ENCODE measurements around the gene NPW. TPM values are rescaled to one million over a fixed set of nuclear protein-coding genes. Genes with fewer than 3 reads are reported as not detected.

NPW gene
- total and polyA plus RNA-seq, 9 of the 15 experiments (the other 6 are each of a cell fraction or from before 2014, with no cell fraction given) = 0.14 to 4.0 (median 2.6) TPM; not detected in 4

DNA sequence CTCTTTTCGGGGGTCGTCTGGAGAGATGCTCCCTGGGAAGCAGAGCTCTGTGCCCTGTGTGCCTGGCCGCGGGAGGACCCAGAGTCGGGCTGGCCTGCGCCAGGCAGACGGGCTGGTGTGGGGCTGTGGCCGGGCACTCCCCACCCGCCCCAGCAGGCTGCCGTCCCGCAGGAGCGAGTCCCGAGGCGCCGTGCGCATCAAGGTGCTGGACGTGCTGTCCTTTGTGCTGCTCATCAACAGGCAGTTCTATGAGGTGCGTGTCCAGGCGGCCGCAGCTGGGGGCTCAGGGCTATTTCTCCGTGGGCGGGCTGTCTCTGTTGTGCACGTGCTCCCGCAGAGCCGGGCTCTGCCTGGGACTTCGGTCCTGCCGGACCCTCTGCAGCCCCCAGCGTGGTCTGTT lies 43.2 kb downstream of the NPW start (continued):
- TF ChIP-seq, protein P1, sequence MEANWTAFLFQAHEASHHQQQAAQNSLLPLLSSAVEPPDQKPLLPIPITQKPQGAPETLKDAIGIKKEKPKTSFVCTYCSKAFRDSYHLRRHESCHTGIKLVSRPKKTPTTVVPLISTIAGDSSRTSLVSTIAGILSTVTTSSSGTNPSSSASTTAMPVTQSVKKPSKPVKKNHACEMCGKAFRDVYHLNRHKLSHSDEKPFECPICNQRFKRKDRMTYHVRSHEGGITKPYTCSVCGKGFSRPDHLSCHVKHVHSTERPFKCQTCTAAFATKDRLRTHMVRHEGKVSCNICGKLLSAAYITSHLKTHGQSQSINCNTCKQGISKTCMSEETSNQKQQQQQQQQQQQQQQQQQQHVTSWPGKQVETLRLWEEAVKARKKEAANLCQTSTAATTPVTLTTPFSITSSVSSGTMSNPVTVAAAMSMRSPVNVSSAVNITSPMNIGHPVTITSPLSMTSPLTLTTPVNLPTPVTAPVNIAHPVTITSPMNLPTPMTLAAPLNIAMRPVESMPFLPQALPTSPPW (CRISPR knock-in tag; IDR thresholded peaks at IDR 0.05) = no peak
- TF ChIP-seq, protein P2, sequence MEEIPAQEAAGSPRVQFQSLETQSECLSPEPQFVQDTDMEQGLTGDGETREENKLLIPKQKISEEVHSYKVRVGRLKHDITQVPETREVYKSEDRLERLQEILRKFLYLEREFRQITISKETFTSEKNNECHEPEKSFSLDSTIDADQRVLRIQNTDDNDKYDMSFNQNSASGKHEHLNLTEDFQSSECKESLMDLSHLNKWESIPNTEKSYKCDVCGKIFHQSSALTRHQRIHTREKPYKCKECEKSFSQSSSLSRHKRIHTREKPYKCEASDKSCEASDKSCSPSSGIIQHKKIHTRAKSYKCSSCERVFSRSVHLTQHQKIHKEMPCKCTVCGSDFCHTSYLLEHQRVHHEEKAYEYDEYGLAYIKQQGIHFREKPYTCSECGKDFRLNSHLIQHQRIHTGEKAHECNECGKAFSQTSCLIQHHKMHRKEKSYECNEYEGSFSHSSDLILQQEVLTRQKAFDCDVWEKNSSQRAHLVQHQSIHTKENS (CRISPR knock-in tag; IDR thresholded peaks at IDR 0.05) = no peak

DNA sequence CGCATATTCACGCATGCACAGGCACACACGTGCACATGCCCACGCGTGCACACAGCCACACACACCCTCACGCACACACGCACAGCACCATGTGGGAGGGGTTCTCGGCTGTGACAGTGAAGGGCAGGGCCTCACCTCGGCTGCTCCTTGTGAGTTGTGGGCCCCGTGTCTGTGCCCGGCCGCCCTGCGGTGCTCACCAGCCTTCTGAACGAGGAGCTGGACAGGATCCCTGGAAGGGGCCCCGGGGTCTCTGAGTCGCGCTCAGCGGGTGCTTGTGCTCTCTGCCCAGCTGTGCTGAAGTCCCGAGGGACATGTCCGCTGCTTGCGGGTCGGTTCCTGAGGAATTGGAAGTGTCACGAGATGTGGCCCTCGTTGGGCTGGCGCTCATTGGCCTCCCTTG lies 44.3 kb downstream of the NPW start:
- intact Hi-C loops (cut with micrococcal nuclease) (no loop called here), in situ Hi-C loops (cut with MboI) (no loop called here)
- Histone ChIP-seq H4K20me1 (replicated peaks; ENCODE audit: control insufficient read depth, insufficient read depth, low read length) (no peaks in the 10 kb centered on the region), H3K27me3 (ENCODE audit: control insufficient read depth in 2 of 2, insufficient read depth in 2 of 2, low read length in 2 of 2) (no peaks in the 10 kb centered on the region), H3K27ac (ENCODE audit: extremely low read depth, low read depth, low read length) (no peak overlapping the region), H3K4me3 (no peak overlapping the region), H3K4me1 (replicated peaks in 1 of 2; ENCODE audit: control insufficient read depth in 2 of 2, insufficient read depth in 2 of 2, low read length in 2 of 2) (peaks cover 0 to 14% of the 10 kb centered on the region in 2 experiments; a peak in 2 of 5 replicates), H3K79me2 (ENCODE audit: control insufficient read depth, insufficient read depth, low read length) (no peaks in the 10 kb centered on the region), H2AFZ (ENCODE audit: low read depth, low read length) (no peak overlapping the region), H3K9ac (ENCODE audit: insufficient read depth in 1 of 2, low read depth in 2 of 2, low read length in 2 of 2) (no peak overlapping the region), H3K36me3 (ENCODE audit: control insufficient read depth, insufficient read depth, low read length) (peaks cover 38% of the 10 kb centered on the region; the same call in 2 of the 3 replicates), H3K9me1 (ENCODE audit: control insufficient read depth, insufficient read depth, low read length) (no peaks in the 10 kb centered on the region), H3K9me3 (replicated peaks; ENCODE audit: control insufficient read depth, insufficient read depth, low read depth, low read length) (no peaks in the 10 kb centered on the region), H3K4me2 (ENCODE audit: insufficient read depth, low read length) (no peak overlapping the region)
- ATAC-seq (no peak), DNase-seq (ENCODE audit: extremely low read depth in 1 of 4, low spot score in 3 of 4) (no peak), FAIRE-seq (no peak)
- POLR2A ChIA-PET = interaction anchor here (0.7 kb wide), 1 partner anchor 255 kb away, joined by 3 read pairs; no protein-coding TSS in a partner anchor
- WGBS (ENCODE audit: insufficient coverage, low coverage, missing lambda C conversion rate) = 89% methylated on average over 17 of the region's 25 CpGs
- no TSS peak for BruUV-seq (replicated peaks)
- CTCF ChIA-PET (ENCODE audit: low intra/inter-chr PET ratio) = no interaction called here
- no peak for TF ChIP-seq ZNF174 (CRISPR knock-in tag; IDR thresholded peaks at IDR 0.05)
- TF ChIP-seq, protein P3, sequence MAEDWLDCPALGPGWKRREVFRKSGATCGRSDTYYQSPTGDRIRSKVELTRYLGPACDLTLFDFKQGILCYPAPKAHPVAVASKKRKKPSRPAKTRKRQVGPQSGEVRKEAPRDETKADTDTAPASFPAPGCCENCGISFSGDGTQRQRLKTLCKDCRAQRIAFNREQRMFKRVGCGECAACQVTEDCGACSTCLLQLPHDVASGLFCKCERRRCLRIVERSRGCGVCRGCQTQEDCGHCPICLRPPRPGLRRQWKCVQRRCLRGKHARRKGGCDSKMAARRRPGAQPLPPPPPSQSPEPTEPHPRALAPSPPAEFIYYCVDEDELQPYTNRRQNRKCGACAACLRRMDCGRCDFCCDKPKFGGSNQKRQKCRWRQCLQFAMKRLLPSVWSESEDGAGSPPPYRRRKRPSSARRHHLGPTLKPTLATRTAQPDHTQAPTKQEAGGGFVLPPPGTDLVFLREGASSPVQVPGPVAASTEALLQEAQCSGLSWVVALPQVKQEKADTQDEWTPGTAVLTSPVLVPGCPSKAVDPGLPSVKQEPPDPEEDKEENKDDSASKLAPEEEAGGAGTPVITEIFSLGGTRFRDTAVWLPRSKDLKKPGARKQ (CRISPR knock-in tag; IDR thresholded peaks at IDR 0.05) = no peak
- TF ChIP-seq, protein P4, sequence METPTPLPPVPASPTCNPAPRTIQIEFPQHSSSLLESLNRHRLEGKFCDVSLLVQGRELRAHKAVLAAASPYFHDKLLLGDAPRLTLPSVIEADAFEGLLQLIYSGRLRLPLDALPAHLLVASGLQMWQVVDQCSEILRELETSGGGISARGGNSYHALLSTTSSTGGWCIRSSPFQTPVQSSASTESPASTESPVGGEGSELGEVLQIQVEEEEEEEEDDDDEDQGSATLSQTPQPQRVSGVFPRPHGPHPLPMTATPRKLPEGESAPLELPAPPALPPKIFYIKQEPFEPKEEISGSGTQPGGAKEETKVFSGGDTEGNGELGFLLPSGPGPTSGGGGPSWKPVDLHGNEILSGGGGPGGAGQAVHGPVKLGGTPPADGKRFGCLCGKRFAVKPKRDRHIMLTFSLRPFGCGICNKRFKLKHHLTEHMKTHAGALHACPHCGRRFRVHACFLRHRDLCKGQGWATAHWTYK (CRISPR knock-in tag; IDR thresholded peaks at IDR 0.05) = no peak
- no peak for TF ChIP-seq CBFB (CRISPR knock-in tag; IDR thresholded peaks at IDR 0.05)
- TF ChIP-seq, protein P5, sequence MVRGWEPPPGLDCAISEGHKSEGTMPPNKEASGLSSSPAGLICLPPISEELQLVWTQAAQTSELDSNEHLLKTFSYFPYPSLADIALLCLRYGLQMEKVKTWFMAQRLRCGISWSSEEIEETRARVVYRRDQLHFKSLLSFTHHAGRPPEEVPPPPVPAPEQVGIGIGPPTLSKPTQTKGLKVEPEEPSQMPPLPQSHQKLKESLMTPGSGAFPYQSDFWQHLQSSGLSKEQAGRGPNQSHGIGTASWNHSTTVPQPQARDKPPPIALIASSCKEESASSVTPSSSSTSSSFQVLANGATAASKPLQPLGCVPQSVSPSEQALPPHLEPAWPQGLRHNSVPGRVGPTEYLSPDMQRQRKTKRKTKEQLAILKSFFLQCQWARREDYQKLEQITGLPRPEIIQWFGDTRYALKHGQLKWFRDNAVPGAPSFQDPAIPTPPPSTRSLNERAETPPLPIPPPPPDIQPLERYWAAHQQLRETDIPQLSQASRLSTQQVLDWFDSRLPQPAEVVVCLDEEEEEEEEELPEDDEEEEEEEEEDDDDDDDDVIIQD (CRISPR knock-in tag; IDR thresholded peaks at IDR 0.05) = no peak
- no peak for TF ChIP-seq CXXC5 (CRISPR knock-in tag; IDR thresholded peaks at IDR 0.05)
- no peak for TF ChIP-seq ZNF764 (CRISPR knock-in tag; IDR thresholded peaks at IDR 0.05; ENCODE audit: low read depth)
- TF ChIP-seq ZNF79 (CRISPR knock-in tag; IDR thresholded peaks at IDR 0.05; ENCODE audit: low read depth) = no peak
- no peak for TF ChIP-seq ZNF699 (CRISPR knock-in tag; IDR thresholded peaks at IDR 0.05; ENCODE audit: insufficient replicate concordance)
- no peak for TF ChIP-seq ZBED1 (IDR thresholded peaks at IDR 0.05)
- no peak for TF ChIP-seq ZNF184 (CRISPR knock-in tag; IDR thresholded peaks at IDR 0.05)
- TF ChIP-seq SIN3A (IDR thresholded peaks at IDR 0.05; ENCODE audit: borderline replicate concordance in 2 of 2, control insufficient read depth in 1 of 2, low read depth in 2 of 2, low read length in 2 of 2) = no peak

All from K562 (cell line).